Measurements from ENCODE around the gene SLC38A9. TPM values are rescaled to one million over a fixed set of nuclear protein-coding genes. Genes with fewer than 3 reads are reported as not detected.

SLC38A9 gene
- total and polyA plus RNA-seq, 4 donors: 11.4 to 31.0 (median 18.6) TPM

GRCh38 chr5:55671975-55672374 is 40.1 kb downstream of the SLC38A9 start:
- Histone ChIP-seq H3K4me1 (ENCODE audit: control insufficient read depth in 4 of 4, insufficient read depth in 4 of 4, low read length in 3 of 4) (no peaks in the 10 kb centered on the region), H3K9ac (ENCODE audit: low read depth in 1 of 2, low read length in 2 of 2) (no peak overlapping the region), H3K27me3 (ENCODE audit: control insufficient read depth in 4 of 4, insufficient read depth in 4 of 4, low read length in 3 of 4) (no peaks in the 10 kb centered on the region), H3K27ac (ENCODE audit: low read depth in 1 of 2, low read length in 2 of 2) (no peak overlapping the region), H3K4me3 (ENCODE audit: low read depth in 1 of 3, low read length in 3 of 3) (no peak overlapping the region), H3K36me3 (ENCODE audit: control insufficient read depth in 4 of 4, insufficient read depth in 3 of 4, low read depth in 1 of 4, low read length in 3 of 4) (peaks cover 0 to 3% (median under 1%) of the 10 kb centered on the region in 4 donors), H3K9me3 (ENCODE audit: control insufficient read depth in 4 of 4, low read length in 3 of 4) (no peaks in the 10 kb centered on the region)
- no peak for DNase-seq (ENCODE audit: low spot score)
- TF ChIP-seq SP1 (IDR thresholded peaks at IDR 0.05) (no peak), TAF1 (conservative IDR thresholded peaks at IDR 0.05) (no peak), FOXA2 (IDR thresholded peaks at IDR 0.05) (no peak)
- TF ChIP-seq, protein P1, sequence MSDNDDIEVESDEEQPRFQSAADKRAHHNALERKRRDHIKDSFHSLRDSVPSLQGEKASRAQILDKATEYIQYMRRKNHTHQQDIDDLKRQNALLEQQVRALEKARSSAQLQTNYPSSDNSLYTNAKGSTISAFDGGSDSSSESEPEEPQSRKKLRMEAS (IDR thresholded peaks at IDR 0.05): no peak
- WGBS: 98% methylated on average over 1 of the region's 1 CpG

GRCh38 chr5:55668356-55668755 is 43.8 kb downstream of the SLC38A9 start:
- Histone ChIP-seq H3K9ac (ENCODE audit: low read depth in 1 of 2, low read length in 2 of 2) (no peak overlapping the region), H3K27me3 (ENCODE audit: control insufficient read depth in 4 of 4, insufficient read depth in 4 of 4, low read length in 3 of 4) (no peaks in the 10 kb centered on the region), H3K4me3 (ENCODE audit: low read depth in 1 of 3, low read length in 3 of 3) (no peak overlapping the region), H3K36me3 (ENCODE audit: control insufficient read depth in 4 of 4, insufficient read depth in 3 of 4, low read depth in 1 of 4, low read length in 3 of 4) (peaks cover 0 to 5% (median under 1%) of the 10 kb centered on the region in 4 donors), H3K9me3 (ENCODE audit: control insufficient read depth in 4 of 4, low read length in 3 of 4) (no peaks in the 10 kb centered on the region), H3K4me1 (ENCODE audit: control insufficient read depth in 4 of 4, insufficient read depth in 4 of 4, low read length in 3 of 4) (no peaks in the 10 kb centered on the region), H3K27ac (ENCODE audit: low read depth in 1 of 2, low read length in 2 of 2) (no peak overlapping the region)
- no peak for DNase-seq (ENCODE audit: low spot score)
- TF ChIP-seq RAD21 (IDR thresholded peaks at IDR 0.05) (no peak), ZBTB33 (IDR thresholded peaks at IDR 0.05) (no peak), GABPA (IDR thresholded peaks at IDR 0.05 in 1 of 2, conservative IDR thresholded peaks at IDR 0.05 in 1 of 2) (no peak), SP1 (IDR thresholded peaks at IDR 0.05) (no peak), HNF4G (IDR thresholded peaks at IDR 0.05) (no peak), TAF1 (conservative IDR thresholded peaks at IDR 0.05) (no peak), YY1 (IDR thresholded peaks at IDR 0.05) (no peak), FOXA2 (IDR thresholded peaks at IDR 0.05) (no peak), NR2F2 (IDR thresholded peaks at IDR 0.05) (no peak), HNF4A (conservative IDR thresholded peaks at IDR 0.05) (no peak)
- TF ChIP-seq, protein P2, sequence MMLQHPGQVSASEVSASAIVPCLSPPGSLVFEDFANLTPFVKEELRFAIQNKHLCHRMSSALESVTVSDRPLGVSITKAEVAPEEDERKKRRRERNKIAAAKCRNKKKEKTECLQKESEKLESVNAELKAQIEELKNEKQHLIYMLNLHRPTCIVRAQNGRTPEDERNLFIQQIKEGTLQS (IDR thresholded peaks at IDR 0.05): no peak
- TF ChIP-seq, protein P1 (IDR thresholded peaks at IDR 0.05): no peak
- TF ChIP-seq, protein P3, sequence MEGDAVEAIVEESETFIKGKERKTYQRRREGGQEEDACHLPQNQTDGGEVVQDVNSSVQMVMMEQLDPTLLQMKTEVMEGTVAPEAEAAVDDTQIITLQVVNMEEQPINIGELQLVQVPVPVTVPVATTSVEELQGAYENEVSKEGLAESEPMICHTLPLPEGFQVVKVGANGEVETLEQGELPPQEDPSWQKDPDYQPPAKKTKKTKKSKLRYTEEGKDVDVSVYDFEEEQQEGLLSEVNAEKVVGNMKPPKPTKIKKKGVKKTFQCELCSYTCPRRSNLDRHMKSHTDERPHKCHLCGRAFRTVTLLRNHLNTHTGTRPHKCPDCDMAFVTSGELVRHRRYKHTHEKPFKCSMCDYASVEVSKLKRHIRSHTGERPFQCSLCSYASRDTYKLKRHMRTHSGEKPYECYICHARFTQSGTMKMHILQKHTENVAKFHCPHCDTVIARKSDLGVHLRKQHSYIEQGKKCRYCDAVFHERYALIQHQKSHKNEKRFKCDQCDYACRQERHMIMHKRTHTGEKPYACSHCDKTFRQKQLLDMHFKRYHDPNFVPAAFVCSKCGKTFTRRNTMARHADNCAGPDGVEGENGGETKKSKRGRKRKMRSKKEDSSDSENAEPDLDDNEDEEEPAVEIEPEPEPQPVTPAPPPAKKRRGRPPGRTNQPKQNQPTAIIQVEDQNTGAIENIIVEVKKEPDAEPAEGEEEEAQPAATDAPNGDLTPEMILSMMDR (IDR thresholded peaks at IDR 0.05; ENCODE audit: low read depth, low read length, missing input control): no peak

GRCh38 chr5:55667938-55668337 is 44.2 kb downstream of the SLC38A9 start:
- Histone ChIP-seq H3K9me3 (ENCODE audit: control insufficient read depth in 4 of 4, low read length in 3 of 4) (no peaks in the 10 kb centered on the region), H3K9ac (ENCODE audit: low read depth in 1 of 2, low read length in 2 of 2) (no peak overlapping the region), H3K27me3 (ENCODE audit: control insufficient read depth in 4 of 4, insufficient read depth in 4 of 4, low read length in 3 of 4) (no peaks in the 10 kb centered on the region), H3K27ac (ENCODE audit: low read depth in 1 of 2, low read length in 2 of 2) (no peak overlapping the region), H3K4me3 (ENCODE audit: low read depth in 1 of 3, low read length in 3 of 3) (no peak overlapping the region), H3K4me1 (ENCODE audit: control insufficient read depth in 4 of 4, insufficient read depth in 4 of 4, low read length in 3 of 4) (no peaks in the 10 kb centered on the region), H3K36me3 (ENCODE audit: control insufficient read depth in 4 of 4, insufficient read depth in 3 of 4, low read depth in 1 of 4, low read length in 3 of 4) (peaks cover 0 to 6% (median under 1%) of the 10 kb centered on the region in 4 donors)
- DNase-seq (ENCODE audit: low spot score): no peak
- WGBS: 98% methylated on average over 3 of the region's 3 CpGs
- TF ChIP-seq FOXA1 (IDR thresholded peaks at IDR 0.05): no peak
- no peak for TF ChIP-seq HNF4G (IDR thresholded peaks at IDR 0.05)
- TF ChIP-seq TAF1 (conservative IDR thresholded peaks at IDR 0.05): no peak
- TF ChIP-seq SP1 (IDR thresholded peaks at IDR 0.05): no peak
- no peak for TF ChIP-seq REST (IDR thresholded peaks at IDR 0.05)
- no peak for TF ChIP-seq GABPA (IDR thresholded peaks at IDR 0.05 in 1 of 2, conservative IDR thresholded peaks at IDR 0.05 in 1 of 2)
- TF ChIP-seq RXRA (IDR thresholded peaks at IDR 0.05): no peak
- no peak for TF ChIP-seq YY1 (IDR thresholded peaks at IDR 0.05)
- TF ChIP-seq NR2F2 (IDR thresholded peaks at IDR 0.05): no peak
- TF ChIP-seq JUND (IDR thresholded peaks at IDR 0.05): no peak
- TF ChIP-seq EGR1 (IDR thresholded peaks at IDR 0.05; ENCODE audit: low read depth in 2 of 2): no peak
- no peak for TF ChIP-seq FOXA2 (IDR thresholded peaks at IDR 0.05)
- no peak for TF ChIP-seq ZBTB33 (IDR thresholded peaks at IDR 0.05)

Data from liver (tissue), 9 donors.